GM12801 (cell line): ENCODE data around the gene ADAM22.

ENCODE experiments used
- CTCF ChIP-seq: IDR thresholded peaks from one replicate; pipeline ENCODE4 v1.5.1; 2011; ENCODE audit warnings: control low read depth; ENCODE audit not compliant: insufficient read length; ENCODE audit errors: extremely low read depth

ADAM22 gene

GRCh38 chr7:88005191-88005590 lies 71.1 kb downstream of the ADAM22 start:
- TF ChIP-seq CTCF = no peak

- no peak for TF ChIP-seq CTCF
Observed at GRCh38 chr7:88009651-88010050, 75.6 kb downstream of the ADAM22 start.

- no peak for TF ChIP-seq CTCF
Observed at GRCh38 chr7:88012086-88012485, 78.0 kb downstream of the ADAM22 start.

GRCh38 chr7:88013981-88014380 lies 79.9 kb downstream of the ADAM22 start:
- no peak for TF ChIP-seq CTCF

GRCh38 chr7:88014581-88014980 lies 80.5 kb downstream of the ADAM22 start:
- TF ChIP-seq CTCF = no peak

- TF ChIP-seq CTCF = no peak
Observed at GRCh38 chr7:88015309-88015708, 81.3 kb downstream of the ADAM22 start.

GRCh38 chr7:88018501-88018900 lies 84.5 kb downstream of the ADAM22 start:
- TF ChIP-seq CTCF = no peak
